MM.1S (cell line): ENCODE data around the gene MFAP1.

ENCODE experiments used
- CTCF ChIP-seq: fragments of 300-600 bp; sonication (generic); IDR thresholded peaks from 2 replicates; pipeline ENCODE4 v1.5.1; 2016; ENCODE audit warnings: antibody characterized with exemption, low read length, mixed read lengths
- EZH2 ChIP-seq: fragments of 300-600 bp; sonication (generic); optimal IDR thresholded peaks from 2 replicates; pipeline ENCODE3; 2017; ENCODE audit warnings: low read depth, mild to moderate bottlenecking, antibody characterized with exemption, low read length, mixed read lengths

- TF ChIP-seq CTCF, result no peak
- no peak for TF ChIP-seq EZH2
Measured at GRCh38 chr15:43799209-43799944, 25.1 kb downstream of the MFAP1 start.
